Right ventricle myocardium inferior (tissue), 1 donor: ENCODE data around the gene LDLRAD2. TPM values are rescaled to one million over a fixed set of nuclear protein-coding genes. Genes with fewer than 3 reads are reported as not detected.

ENCODE experiments used
- ATAC-seq: fragments of 200-7000 bp; cut with Tn5 transposase; one replicate; pipeline ENCODE4 v1.9.1; 2020; ENCODE audit warnings: mild to moderate bottlenecking, moderate library complexity
- DNase-seq: peaks from one replicate; pipeline ENCODE4 v3.0.0; 2021; ENCODE audit errors: missing footprints
- intact Hi-C: fragments of 100-400 bp; cut with DNase I; formaldehyde crosslinking; loops from one replicate; pipeline ENCODE4 v1.11.0; 2022
- total RNA-seq: library from RNA; stranded (reverse); fragmentation: NEBNext Ultra II Directional; extraction: Animal tissue kit (Norgen Biotek cat#: 25700); gene quantifications from one replicate; pipeline ENCODE4 v1.2.1, GENCODE V29; 2021
- donor health status: DM: no; HTN: yes; CAD: no; lungs with severe emphysema.

LDLRAD2 gene
- total RNA-seq, 1 donor from 2014 or later: not detected

GRCh38 chr1:21837476-21837875, 25.4 kb downstream of the LDLRAD2 start:
- DNase-seq: no peak
- intact Hi-C loops: no loop called here
- ATAC-seq: no peak

- no peak for ATAC-seq
- intact Hi-C loops: no loop called here
- DNase-seq: no peak
Observed at GRCh38 chr1:21838359-21839157, 26.5 kb downstream of the LDLRAD2 start.

GRCh38 chr1:21839337-21840037, 27.4 kb downstream of the LDLRAD2 start:
- ATAC-seq: no peak

GRCh38 chr1:21840981-21841380, 28.9 kb downstream of the LDLRAD2 start:
- ATAC-seq: no peak
- intact Hi-C loops: no loop called here
- no peak for DNase-seq

More at GRCh38 chr1:21839337-21840037, 27.4 kb downstream of the LDLRAD2 start:
- intact Hi-C loops: no loop called here
- no peak for DNase-seq

- intact Hi-C loops: no loop called here
- ATAC-seq (no peak), DNase-seq (no peak)
Observed at GRCh38 chr1:21841852-21842466, 29.9 kb downstream of the LDLRAD2 start.

GRCh38 chr1:21842606-21843162, 30.6 kb downstream of the LDLRAD2 start:
- no peak for ATAC-seq
- no peak for DNase-seq
- intact Hi-C loops: no loop called here

- intact Hi-C loops: no loop called here
- no peak for ATAC-seq
- DNase-seq: no peak
Observed at GRCh38 chr1:21843208-21843607, 31.1 kb downstream of the LDLRAD2 start.

- DNase-seq (no peak), ATAC-seq (no peak)
- intact Hi-C loops: no loop called here
Observed at GRCh38 chr1:21843996-21844395, 31.9 kb downstream of the LDLRAD2 start.

- ATAC-seq: no peak
- DNase-seq: no peak
- intact Hi-C loops: no loop called here
Observed at GRCh38 chr1:21845646-21846641, 33.9 kb downstream of the LDLRAD2 start.

- intact Hi-C loops: no loop called here
- DNase-seq (no peak), ATAC-seq (no peak)
Observed at GRCh38 chr1:21847223-21848205, 35.4 kb downstream of the LDLRAD2 start.

- ATAC-seq (no peak), DNase-seq (no peak)
- intact Hi-C loops: no loop called here
Observed at GRCh38 chr1:21848524-21849174, 36.6 kb downstream of the LDLRAD2 start.

GRCh38 chr1:21849909-21850576, 38.0 kb downstream of the LDLRAD2 start:
- DNase-seq: no peak
- no peak for ATAC-seq
- intact Hi-C loops: no loop called here

- ATAC-seq: no peak
- no peak for DNase-seq
- intact Hi-C loops: no loop called here
Observed at GRCh38 chr1:21851430-21852250, 39.6 kb downstream of the LDLRAD2 start.

- ATAC-seq (no peak), DNase-seq (no peak)
- intact Hi-C loops: no loop called here
Observed at GRCh38 chr1:21852282-21853130, 40.4 kb downstream of the LDLRAD2 start.

GRCh38 chr1:21853131-21853427, 41.0 kb downstream of the LDLRAD2 start:
- DNase-seq (no peak), ATAC-seq (no peak)
- intact Hi-C loops: no loop called here
